Kidney glomerular epithelial cell (primary cell): ENCODE results near the gene RAMP2.
A peak's percentile ranks its signal among the peaks of the same experiment; 100 is the strongest.
"Not testable (repeated sequence)": the region's sequence is repeated elsewhere in the genome, so short reads cannot be mapped to it uniquely, and the experiment has no call there.

ENCODE experiments used
- DNase-seq: peaks from one replicate; lab custom pipeline; 2025; lab: John Stamatoyannopoulos, UW

The RAMP2 gene

GRCh38 chr17:42760652-42761581, at the start of gene RAMP2:
Gene RAMP2 (plus strand): TSS chr17:42761227. CDS start chr17:42761262, 35 bp downstream.
- no peak for DNase-seq

GRCh38 chr17:42720996-42721583, 39.9 kb upstream of the RAMP2 start:
- peak; percentile 59 for DNase-seq

- DNase-seq = no peak
These were observed 37.4 kb upstream of the RAMP2 start for GRCh38 chr17:42723636-42724035.

- no peak for DNase-seq
These were observed 35.9 kb upstream of the RAMP2 start for GRCh38 chr17:42725143-42725542.

- no peak for DNase-seq
These were observed 20.3 kb upstream of the RAMP2 start for GRCh38 chr17:42740699-42741098.

- not testable (repeated sequence) for DNase-seq
These were observed 18.1 kb upstream of the RAMP2 start for GRCh38 chr17:42742916-42743315.

GRCh38 chr17:42743595-42744282, 17.3 kb upstream of the RAMP2 start:
- DNase-seq = peak; percentile 25

- DNase-seq = peak; percentile 14
These were observed 16.7 kb upstream of the RAMP2 start for GRCh38 chr17:42744283-42744805.

- peak; percentile 74 for DNase-seq
These were observed 16.0 kb upstream of the RAMP2 start, which contains the start of gene EZH1 for GRCh38 chr17:42744806-42745617. Gene EZH1 (minus strand): TSS chr17:42745040. CDS start chr17:42728941, 16,099 bp downstream.

GRCh38 chr17:42748202-42748907, 12.7 kb upstream of the RAMP2 start:
- DNase-seq = no peak

GRCh38 chr17:42748908-42749798, 11.9 kb upstream of the RAMP2 start:
- DNase-seq = no peak

GRCh38 chr17:42750739-42751344, 10.2 kb upstream of the RAMP2 start:
- no peak for DNase-seq

GRCh38 chr17:42751628-42752027, 9.4 kb upstream of the RAMP2 start:
- no peak for DNase-seq

GRCh38 chr17:42754782-42755181, 6.2 kb upstream of the RAMP2 start:
- peak; percentile 45 for DNase-seq

GRCh38 chr17:42759982-42760651, 910 bp upstream of the RAMP2 start:
- DNase-seq = no peak

GRCh38 chr17:42761638-42762037, 611 bp downstream of the RAMP2 start:
- DNase-seq = no peak

- DNase-seq = no peak
These were observed 5.1 kb downstream of the RAMP2 start for GRCh38 chr17:42766124-42766523.

GRCh38 chr17:42767512-42767911, 6.5 kb downstream of the RAMP2 start:
- no peak for DNase-seq

- not testable (repeated sequence) for DNase-seq
These were observed 7.0 kb downstream of the RAMP2 start for GRCh38 chr17:42768006-42768405.
